H54 (cell line): ENCODE results near the gene FBXO44.
"Not testable (repeated sequence)": the region's sequence is repeated elsewhere in the genome, so short reads cannot be mapped to it uniquely, and the experiment has no call there.

Experiments
- DNase-seq: peaks from one replicate; pipeline ENCODE4 v3.0.0; 2011; ENCODE audit warnings: low spot score, mixed read lengths; ENCODE audit not compliant: insufficient read length
- FAIRE-seq: peaks from 3 replicates; lab custom pipeline; 2011; peaks lifted over from hg19 to GRCh38; lab: Jason Lieb, UNC
- POLR2A ChIP-seq: IDR thresholded peaks from 2 replicates; pipeline ENCODE4 v1.6.1; 2011; ENCODE audit warnings: low read depth, mild to moderate bottlenecking, low read length

FBXO44 gene, protein sequence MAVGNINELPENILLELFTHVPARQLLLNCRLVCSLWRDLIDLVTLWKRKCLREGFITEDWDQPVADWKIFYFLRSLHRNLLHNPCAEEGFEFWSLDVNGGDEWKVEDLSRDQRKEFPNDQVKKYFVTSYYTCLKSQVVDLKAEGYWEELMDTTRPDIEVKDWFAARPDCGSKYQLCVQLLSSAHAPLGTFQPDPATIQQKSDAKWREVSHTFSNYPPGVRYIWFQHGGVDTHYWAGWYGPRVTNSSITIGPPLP

DNA sequence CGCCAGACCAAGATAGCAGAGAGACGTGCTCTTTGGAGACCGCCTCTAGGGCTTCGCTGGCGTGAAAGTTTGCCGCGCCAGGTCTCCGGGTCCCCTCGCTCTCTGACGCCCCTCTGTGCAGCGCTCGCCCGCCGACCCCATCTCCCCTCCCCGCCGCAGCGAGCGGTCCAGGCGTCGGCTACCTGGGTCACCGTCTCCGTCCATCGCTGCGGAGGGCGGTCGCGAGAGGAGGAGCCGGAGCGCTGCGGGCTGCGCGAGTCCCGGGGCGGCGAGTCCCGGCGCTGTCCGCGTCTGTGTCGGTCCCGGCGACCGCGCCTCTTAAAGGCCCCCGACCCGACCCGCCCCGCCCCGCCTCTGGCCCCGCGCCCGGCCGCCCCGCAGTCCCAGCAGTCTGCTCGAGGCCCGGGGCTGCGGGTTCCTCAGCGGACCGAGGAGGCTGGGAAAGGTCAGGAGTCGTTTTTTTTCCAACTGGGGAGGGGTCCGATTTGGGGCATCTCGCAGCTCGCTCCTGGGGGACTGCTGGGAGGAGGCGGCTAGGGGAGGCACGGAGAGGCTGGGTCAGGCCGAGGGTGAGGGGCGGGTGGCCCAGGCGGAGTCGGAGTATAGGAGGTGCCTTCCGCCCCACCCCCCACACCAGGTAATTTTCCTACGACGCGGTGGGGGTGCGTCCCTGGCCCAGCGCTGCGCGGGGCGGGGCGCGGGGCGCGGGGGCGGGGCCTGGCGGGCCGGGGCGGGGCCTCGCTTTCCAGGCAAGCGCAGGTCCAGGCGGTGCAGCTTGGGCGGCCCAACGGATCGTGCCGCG lies at the start of gene FBXO44, which contains the start of gene FBXO2:
Gene FBXO44, plus strand, starts transcription at position 741 of the 802 bp plus-strand sequence. CDS start 959 bp downstream, outside the sequence.
Gene FBXO2, minus strand, starts transcription at position 293 of the 802 bp plus-strand sequence. Its CDS starts 89 bp downstream, at position 204.
- no peak for FAIRE-seq
- DNase-seq: peak; percentile 59
- peak; percentile 35; the same call in 1 of the 2 replicates for TF ChIP-seq POLR2A

DNA sequence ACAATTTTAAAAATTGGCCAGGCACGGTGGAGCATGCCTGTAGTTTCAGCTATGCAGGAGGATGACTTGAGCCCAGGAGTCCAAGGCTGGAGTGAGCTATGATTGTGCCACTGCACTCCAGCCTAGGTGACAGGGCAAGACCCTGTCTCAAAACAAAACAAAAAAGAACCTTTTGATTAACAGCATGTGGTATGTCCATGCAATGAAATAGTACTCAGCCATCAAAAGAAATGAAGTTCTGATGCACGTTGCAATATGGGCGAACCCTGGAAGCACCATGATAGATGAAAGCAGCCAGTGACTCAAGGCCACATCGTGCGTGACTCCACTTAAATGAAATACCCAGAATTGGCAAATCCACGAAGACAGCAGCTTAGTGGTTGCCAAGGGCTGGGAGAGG lies 47.9 kb upstream of the FBXO44 start:
- no peak for TF ChIP-seq POLR2A
- DNase-seq (no peak), FAIRE-seq (no peak)

DNA sequence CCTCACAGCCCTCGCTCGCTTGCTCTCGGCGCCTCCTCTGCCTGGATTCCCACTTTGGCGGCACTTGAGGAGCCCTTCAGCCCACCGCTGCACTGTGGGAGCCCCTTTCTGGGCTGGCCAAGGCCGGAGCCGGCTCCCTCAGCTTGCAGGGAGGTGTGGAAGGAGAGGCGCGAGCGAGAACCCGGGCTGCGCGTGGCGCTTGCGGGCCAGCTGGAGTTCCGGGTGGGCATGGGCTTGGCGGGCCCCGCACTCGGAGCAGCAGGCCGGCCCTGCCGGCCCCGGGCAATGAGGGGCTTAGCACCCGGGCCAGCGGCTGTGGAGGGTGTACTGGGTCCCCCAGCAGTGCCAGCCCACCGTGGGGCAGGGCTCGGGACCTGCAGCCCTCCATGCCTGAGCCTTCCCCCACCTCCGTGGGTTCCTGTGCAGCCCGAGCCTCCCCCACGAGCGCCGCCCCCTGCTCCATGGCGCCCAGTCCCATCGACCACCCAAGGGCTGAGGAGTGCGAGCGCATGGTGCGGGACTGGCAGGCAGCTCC lies 46.0 kb upstream of the FBXO44 start:
- not testable (repeated sequence) for DNase-seq, FAIRE-seq

DNA sequence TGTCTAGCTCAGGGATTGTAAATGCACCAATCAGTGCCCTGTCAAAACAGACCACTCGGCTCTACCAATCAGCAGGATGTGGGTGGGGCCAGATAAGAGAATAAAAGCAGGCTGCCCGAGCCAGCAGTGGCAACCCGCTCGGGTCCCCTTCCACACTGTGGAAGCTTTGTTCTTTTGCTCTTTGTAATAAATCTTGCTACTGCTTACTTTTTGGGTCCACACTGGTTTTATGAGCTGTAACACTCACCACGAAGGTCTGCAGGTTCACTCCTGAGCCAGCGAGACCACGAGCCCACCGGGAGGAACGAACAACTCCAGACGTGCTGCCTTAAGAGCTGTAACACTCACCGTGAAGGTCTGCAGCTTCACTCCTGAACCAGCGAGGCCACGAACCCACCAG lies 45.3 kb upstream of the FBXO44 start:
- not testable (repeated sequence) for DNase-seq, FAIRE-seq

DNA sequence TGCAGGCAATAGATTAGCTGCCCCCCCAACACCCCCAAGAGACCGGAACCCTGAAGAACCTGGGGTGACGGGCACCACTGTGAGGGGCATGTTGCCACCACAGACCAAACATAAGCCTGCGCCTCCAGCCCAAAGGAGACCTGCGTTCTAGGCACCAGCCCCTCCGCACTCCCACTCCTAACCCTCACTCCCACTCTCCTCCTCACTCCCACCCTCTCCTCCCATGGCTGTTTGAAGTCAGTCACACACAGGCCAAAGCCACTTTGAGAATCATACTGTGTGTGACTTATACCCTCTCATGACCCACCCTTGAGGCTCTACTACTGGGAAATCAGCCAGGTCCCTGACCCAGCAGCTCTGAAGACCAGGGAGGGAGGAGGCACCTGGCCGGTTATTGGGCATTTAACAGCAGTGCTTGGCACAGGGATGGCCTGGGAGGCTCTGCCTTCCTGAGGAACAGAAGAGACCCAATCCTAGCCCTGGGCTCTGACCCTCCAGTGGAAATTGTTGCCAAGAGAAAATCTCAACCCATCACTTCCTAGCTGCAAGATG lies 44.0 kb upstream of the FBXO44 start:
- FAIRE-seq (no peak), DNase-seq (no peak)
- no peak for TF ChIP-seq POLR2A

DNA sequence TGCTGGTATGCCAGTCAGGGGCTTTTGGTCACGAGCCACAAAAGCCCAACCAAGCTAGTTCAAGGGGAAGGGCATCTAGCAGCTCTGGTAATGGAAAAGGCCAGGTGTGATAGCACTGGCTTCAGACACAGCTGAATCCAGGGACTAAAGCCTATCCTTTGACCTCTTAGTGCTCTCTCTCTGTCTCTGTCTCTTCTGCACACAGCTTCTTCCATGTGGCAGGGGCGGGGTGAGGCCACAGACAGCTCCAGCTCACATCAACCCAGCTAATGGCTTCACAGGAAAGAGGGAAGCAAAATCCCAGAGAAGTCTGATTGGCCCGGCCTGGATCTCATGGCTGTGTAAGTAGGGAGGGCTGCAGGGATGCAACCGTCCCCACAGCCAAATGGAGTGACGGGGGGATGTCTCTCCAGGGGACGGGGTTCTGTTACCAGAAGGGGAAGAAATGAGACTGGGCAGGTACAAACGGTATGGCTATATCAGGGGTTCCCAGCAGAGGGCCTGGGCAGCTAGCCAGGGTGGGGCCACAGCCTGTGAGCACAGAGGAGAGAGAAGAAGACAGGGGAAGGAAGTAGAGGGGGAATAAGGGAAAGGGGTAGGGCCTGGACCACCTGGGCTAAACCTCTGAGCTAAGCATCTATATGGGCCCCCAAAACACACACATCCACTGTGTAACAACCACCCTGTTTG lies 42.9 kb upstream of the FBXO44 start:
- no peak for TF ChIP-seq POLR2A
- FAIRE-seq (no peak), DNase-seq (no peak)

DNA sequence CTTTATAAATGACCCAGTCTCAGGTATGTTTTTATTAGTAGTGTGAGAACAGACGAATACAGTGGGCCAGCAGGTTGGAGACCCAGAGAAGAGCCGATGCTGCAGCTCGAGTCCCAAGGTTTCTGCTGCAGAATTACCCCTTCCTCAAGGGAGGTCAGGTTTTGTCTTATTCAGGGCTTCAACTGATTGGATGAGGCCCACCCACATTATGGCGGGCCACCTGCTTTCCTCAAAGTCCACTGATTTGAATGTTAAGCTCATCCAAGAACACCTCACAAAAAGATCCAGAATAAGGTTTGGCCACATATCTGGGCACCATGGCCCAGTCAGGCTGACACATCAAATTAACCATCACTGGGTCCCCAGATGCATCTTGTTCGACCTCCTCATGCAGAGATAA lies 41.3 kb upstream of the FBXO44 start:
- DNase-seq (no peak), FAIRE-seq (no peak)
- no peak for TF ChIP-seq POLR2A

DNA sequence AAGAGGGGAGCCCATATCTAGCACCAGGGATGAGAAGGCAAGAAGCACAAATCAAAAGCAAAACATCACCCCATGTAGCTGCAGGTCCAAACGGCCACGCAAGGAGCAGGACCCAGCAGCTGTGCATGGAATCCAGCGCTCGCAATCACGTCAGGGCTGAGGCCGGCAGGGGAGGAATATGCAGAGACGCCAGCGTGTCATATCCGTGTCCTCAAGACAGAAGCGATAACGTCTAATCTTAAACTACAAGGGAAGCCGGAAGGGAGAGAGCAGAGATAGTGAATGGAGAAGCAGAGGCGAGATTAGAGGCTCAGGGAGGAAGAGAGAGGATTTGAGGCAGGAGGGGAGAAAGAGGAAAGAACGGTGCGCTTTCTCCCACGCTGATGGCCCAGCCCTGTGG lies 39.6 kb upstream of the FBXO44 start:
- DNase-seq (no peak), FAIRE-seq (no peak)
- no peak for TF ChIP-seq POLR2A

DNA sequence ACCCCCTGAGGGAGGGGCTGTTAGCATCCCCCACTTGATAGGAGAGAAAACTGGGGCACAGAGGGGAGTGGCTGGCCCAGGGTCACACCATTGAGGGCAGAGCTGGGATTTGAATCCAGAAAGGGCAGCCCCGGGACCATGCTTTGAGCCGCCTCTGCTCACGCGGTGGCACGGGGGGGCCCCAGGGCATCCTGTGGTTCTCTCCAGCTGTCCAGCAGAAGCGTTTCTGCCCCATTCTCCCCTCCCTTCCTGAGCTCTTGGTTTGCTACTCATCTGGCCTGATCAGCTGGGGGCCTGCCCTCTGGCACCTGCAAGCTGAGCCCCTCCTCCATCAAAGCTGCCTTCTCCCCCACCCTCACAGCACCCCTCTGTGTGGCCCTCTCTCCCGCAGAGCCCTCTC lies 37.9 kb upstream of the FBXO44 start:
- FAIRE-seq (no peak), DNase-seq (no peak)
- TF ChIP-seq POLR2A: no peak

DNA sequence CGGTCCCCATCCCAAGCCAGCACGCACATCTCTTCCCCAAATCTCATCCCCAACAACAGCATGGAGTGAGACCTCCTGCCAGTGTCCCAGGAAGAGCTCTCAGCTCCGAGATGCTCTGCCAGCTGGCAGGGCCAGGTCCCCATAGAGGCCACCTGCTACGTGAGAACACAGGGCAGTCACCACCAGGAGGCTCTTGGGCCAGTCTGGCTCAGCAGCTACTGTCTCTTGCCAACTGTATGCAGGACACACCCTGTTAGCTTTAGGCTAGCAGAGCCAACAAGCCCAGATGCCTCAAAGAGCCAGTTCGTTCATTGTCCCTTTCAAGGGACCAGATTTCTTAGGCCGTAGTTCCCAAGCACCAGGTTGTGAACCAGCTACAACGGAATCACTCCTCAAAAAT lies 37.4 kb upstream of the FBXO44 start:
- no peak for TF ChIP-seq POLR2A

DNA sequence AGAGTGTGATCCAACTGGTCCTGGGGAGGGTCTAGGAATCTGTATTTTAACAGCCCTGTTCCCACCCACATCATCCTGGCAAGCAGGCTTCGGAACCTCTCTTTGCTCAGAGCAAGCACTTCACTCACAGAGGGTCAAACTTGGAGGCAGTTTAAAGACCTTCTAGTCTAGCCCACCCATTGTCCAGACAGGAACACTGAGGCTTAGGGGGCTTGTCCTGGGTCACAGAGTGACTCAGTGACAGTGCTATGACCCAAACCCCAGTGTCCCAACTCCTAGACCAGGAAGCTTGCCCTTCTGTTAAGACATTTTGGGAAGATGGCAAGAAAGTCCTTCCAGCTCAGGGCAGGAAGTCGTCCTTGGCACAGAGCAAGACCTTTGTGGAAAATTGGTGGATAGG lies 36.9 kb upstream of the FBXO44 start:
- DNase-seq (no peak), FAIRE-seq (no peak)
- no peak for TF ChIP-seq POLR2A

More for the DNA sequence above, 37.4 kb upstream of the FBXO44 start:
- DNase-seq (no peak), FAIRE-seq (no peak)

DNA sequence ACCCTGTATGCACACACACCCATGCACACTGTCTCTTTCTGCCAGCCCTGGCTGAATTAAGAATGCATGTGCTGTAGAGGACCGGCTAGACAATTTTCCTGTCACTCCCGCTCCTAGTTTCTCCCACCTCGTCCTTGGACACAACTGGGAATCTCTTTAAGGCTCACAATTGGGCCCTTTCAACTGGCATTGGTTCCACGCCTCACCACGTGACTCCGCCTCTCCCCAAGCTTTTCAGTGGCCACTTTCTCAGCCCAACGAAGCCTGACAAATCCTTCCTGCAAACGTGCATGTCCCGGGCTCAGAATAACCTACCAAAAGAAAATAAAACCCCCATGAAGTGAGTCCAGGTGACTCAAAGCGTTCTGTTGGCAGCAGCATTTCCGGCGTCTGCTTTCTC lies 34.3 kb upstream of the FBXO44 start:
- no peak for TF ChIP-seq POLR2A
- FAIRE-seq (no peak), DNase-seq (no peak)

DNA sequence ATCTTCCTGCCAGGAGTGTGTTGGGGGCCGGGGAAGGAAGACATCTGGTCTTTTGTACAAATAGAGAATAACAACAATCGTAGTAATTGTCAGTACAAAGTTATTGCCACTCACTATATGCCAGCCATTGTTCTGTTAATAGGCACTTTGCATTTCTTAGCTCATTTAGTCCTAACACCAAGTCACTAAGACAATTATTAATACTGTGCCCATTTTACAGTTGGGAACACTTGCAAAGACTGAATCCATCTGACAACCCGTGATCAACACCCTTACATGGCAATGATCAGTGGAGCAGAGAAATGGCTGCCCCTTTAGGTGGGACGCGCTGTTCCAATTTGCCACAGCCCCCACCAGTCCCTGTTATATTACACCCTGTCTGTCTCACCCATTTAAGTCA lies 33.8 kb upstream of the FBXO44 start:
- FAIRE-seq: no peak
- TF ChIP-seq POLR2A: no peak
- DNase-seq: no peak

DNA sequence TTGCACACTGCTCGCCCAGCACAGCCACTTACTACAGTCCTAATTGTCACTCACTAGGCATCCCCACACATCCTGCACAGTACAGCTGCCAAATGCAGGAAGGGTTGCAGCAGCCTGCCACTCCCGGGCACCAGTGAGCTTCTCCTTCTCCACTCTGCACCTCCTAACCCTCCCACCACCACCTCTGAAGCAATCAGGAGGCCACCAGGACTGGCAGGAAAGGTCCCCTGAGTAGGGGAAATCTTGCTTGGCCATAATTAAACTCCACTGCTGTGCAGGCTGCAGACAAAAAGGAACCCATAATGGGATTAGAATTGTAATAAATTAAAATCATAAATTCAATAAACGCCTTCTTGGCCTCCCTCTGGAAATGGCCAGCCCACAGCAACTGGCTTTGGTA lies 32.3 kb upstream of the FBXO44 start:
- FAIRE-seq (no peak), DNase-seq (no peak)
- TF ChIP-seq POLR2A: no peak
